Astrocyte of the cerebellum (primary cell): ENCODE measurements around the gene FGF6.
"Not testable (repeated sequence)": the region's sequence is repeated elsewhere in the genome, so short reads cannot be mapped to it uniquely, and the experiment has no call there.

Source experiments
- DNase-seq: peaks from one replicate; pipeline ENCODE4 v3.0.0-alpha.2; 2011; ENCODE audit warnings: low read depth
- H3K4me3 ChIP-seq: 2 replicates; pipeline ENCODE4 v1.5.1; 2011; ENCODE audit warnings: mild to moderate bottlenecking, low read depth, low read length, moderate library complexity
- in situ Hi-C: cut with HindIII; loops from 2 replicates; pipeline ENCODE4 v1.10.0; 2017; ENCODE audit warnings: low sequenced_read_pairs
- TF ChIP-seq, protein P1 (sequence below): IDR thresholded peaks from 2 replicates; pipeline ENCODE4 v1.5.1; 2012; ENCODE audit warnings: low read length, low read depth, moderate library complexity, mild to moderate bottlenecking; ENCODE audit errors: missing control alignments

FGF6 gene

DNA sequence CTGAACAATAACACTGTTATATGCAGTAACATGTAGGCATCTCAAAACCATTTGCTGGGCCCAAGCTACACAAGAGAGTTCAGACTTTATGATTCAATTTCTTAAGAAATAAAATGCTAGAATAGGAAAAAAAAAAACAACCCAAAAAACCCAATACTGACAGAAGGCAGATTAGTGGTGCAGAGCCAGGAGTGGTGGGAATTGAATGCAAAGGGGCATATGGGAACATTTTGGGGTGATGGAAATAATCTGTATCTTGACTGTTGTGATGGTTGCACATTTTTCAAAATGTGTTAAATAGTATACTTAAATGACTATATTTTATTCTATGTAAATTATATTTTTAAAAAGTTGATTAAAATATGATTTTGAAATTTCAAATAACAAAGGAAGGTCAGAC is 23.4 kb upstream of the FGF6 start:
- TF ChIP-seq, protein P1, sequence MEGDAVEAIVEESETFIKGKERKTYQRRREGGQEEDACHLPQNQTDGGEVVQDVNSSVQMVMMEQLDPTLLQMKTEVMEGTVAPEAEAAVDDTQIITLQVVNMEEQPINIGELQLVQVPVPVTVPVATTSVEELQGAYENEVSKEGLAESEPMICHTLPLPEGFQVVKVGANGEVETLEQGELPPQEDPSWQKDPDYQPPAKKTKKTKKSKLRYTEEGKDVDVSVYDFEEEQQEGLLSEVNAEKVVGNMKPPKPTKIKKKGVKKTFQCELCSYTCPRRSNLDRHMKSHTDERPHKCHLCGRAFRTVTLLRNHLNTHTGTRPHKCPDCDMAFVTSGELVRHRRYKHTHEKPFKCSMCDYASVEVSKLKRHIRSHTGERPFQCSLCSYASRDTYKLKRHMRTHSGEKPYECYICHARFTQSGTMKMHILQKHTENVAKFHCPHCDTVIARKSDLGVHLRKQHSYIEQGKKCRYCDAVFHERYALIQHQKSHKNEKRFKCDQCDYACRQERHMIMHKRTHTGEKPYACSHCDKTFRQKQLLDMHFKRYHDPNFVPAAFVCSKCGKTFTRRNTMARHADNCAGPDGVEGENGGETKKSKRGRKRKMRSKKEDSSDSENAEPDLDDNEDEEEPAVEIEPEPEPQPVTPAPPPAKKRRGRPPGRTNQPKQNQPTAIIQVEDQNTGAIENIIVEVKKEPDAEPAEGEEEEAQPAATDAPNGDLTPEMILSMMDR = no peak
- no peak for DNase-seq
- no peak overlapping the region for H3K4me3 ChIP-seq
- in situ Hi-C loops = no loop called here

DNA sequence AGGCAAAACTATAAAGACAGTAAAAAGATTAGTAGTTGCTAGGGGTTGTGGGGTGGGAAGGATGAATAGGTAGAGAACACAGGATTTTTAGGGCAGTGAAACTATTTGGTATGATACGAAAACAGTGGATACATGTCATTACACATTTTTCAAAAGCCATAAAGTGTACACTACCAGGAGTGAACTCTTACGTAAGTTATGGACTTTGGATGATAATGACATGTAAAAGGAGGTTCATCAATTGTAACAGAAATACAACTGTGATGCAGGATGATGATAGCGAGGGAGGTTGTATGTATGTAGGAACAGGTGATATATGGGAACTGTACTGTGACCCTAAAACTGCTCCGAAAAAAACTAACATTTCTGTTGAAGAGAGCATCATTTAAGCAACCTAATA is 15.1 kb upstream of the FGF6 start:
- no peak overlapping the region for H3K4me3 ChIP-seq
- in situ Hi-C loops = no loop called here
- DNase-seq = no peak
- TF ChIP-seq, protein P1 = no peak

DNA sequence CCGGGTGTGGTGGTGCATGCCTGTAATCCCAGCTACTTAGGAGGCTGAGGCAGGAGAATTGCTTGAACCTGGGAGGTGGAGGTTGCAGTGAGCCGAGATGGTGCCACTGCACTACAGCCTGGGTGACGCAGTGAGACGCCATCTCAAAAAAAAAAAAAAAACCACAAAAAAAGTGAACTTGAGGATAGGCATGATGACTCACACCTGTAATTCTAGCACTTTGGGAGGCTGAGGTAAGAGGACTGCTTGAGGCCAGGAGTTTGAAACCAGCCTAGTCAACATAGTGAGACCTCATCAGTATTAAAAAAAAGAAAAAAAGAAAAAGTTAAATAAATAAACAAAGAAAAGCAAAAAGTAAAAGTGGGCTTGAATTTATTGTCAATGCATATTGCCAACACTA is 10.2 kb upstream of the FGF6 start:
- in situ Hi-C loops, DNase-seq: not testable (repeated sequence)

DNA sequence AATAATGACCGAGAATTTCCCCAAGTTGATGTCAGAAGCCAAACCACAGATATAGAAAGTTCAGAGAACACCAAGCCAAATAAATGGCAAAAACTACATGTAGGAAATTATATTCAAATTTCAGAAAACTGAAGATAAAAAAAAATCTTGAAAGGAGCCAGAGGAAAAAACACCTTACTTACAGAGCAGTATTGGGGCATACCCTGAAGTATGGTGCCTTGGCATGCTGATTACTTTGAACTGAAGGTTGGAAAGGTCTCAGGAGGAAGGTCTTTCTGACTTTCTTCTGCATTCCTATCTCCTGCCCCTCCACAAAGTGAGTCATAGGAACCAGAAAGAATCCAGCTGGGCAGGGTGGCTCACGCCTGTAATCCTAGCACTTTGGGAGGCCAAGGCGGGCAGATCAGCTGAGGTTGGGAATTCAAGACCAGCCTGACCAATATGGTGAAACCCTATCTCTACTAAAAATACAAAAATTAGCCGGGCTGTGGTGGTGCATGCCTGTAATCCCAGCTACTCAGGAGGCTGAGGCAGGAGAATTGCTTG is 8.8 kb upstream of the FGF6 start:
- in situ Hi-C loops = no loop called here
- TF ChIP-seq, protein P1 = no peak
- no peak overlapping the region for H3K4me3 ChIP-seq
- DNase-seq = no peak

More for the DNA sequence above, 10.2 kb upstream of the FGF6 start:
- H3K4me3 ChIP-seq = not testable (repeated sequence)

DNA sequence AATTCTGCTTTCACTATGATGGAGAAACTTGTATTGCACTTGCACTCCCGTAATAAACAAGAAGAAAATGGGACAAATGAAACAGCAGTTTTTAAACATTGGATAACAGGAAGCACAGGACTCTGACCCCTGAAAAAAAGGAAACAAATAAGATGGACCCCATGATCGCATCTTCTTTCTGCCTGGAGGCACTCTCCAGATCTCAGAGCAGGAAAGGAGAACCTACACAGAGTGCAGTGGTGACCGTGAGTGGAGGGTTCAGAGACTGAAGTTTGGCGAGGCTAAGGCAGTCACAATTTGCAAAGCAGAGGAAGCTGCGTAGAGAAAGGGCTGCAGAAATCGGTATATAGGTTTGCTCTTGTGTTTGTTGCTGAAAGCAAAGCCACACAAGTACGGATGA is 6.1 kb upstream of the FGF6 start:
- TF ChIP-seq, protein P1 = no peak
- in situ Hi-C loops = no loop called here
- no peak for DNase-seq

DNA sequence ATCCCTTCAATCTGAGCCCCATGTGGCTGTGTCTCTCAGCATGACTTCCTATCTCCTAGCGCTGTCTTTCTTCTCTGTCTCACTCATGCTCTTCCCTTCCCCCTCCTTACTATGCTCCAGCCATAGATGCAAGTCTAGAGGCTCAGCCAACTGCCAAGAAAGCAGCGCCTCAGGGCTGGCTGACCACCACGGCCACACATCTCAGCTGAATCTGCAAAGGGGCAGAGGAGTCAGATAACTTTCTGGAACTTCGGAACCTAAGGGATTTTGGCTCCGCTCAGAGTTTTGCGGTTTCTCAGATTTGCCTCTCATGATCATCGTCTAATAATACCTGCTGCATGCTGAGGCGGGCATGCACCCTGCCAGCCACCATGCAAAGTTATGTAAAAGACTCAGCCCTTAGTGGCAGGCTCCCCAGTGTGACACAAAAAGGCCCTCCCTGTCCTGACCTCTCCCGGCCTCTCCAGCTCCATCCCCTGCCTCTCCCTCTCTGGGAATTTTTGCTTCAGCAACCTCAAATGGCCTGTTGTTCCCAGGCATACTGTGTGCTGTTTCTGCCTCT is 5.0 kb upstream of the FGF6 start:
- TF ChIP-seq, protein P1 = no peak
- peak; percentile 67 for DNase-seq
- in situ Hi-C loops = no loop called here
- H3K4me3 ChIP-seq = no peak overlapping the region

More for the DNA sequence above, 6.1 kb upstream of the FGF6 start:
- no peak overlapping the region for H3K4me3 ChIP-seq

DNA sequence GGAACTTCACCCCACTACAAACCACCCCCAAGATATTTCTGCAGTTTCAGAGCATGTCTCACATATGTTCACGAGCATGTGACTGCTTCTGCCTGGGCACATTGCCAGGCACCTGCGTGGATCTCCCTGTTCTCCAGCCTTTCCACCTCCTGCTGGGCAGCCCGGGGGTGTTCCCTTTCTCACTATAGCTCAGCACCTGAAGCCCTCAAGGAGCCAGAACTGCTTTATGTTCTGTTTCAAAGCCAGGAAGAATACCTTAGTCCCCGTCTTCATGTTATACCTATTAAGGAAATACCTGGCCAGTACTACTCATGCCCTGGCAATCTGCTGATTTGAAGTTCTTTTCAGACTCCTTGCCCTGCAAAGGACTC is 4.2 kb upstream of the FGF6 start:
- TF ChIP-seq, protein P1 = no peak
- no peak for DNase-seq
- in situ Hi-C loops = no loop called here
- H3K4me3 ChIP-seq = no peak overlapping the region
